Trophoblast cell (in vitro differentiated cells and primary cell): ENCODE data around the gene CMPK2.

ENCODE experiments used
- DNase-seq, 2 donors: peaks; one replicate each; pipeline ENCODE4 v3.0.0-alpha.2; 2016
- H2AFZ ChIP-seq: 2 replicates; pipeline ENCODE4 v1.6.1; 2013; ENCODE audit warnings: low read length, moderate library complexity, mild to moderate bottlenecking; ENCODE audit not compliant: insufficient read depth, poor library complexity
- H2AK5ac ChIP-seq: 2 replicates; pipeline ENCODE4 v1.6.1; 2013; ENCODE audit warnings: mild to moderate bottlenecking, low read length
- H2BK120ac ChIP-seq: 2 replicates; pipeline ENCODE4 v1.6.1; 2013; ENCODE audit warnings: low read length, mild to moderate bottlenecking, moderate library complexity; ENCODE audit not compliant: insufficient read depth, poor library complexity
- H2BK12ac ChIP-seq: 2 replicates; pipeline ENCODE4 v1.6.1; 2013; ENCODE audit warnings: mild to moderate bottlenecking, low read length, moderate library complexity
- H2BK5ac ChIP-seq: 2 replicates; pipeline ENCODE4 v1.6.1; 2013; ENCODE audit warnings: low read length, low read depth, moderate library complexity, mild to moderate bottlenecking; ENCODE audit not compliant: poor library complexity
- H3K14ac ChIP-seq: 2 replicates; pipeline ENCODE4 v1.6.1; 2013; ENCODE audit warnings: mild to moderate bottlenecking, low read length
- H3K18ac ChIP-seq: 2 replicates; pipeline ENCODE4 v1.6.1; 2013; ENCODE audit warnings: mild to moderate bottlenecking, low read length
- H3K23ac ChIP-seq: 2 replicates; pipeline ENCODE4 v1.6.1; 2013; ENCODE audit warnings: low read length
- H3K27ac ChIP-seq: 2 replicates; pipeline ENCODE4 v1.5.1; 2013; ENCODE audit warnings: low read depth, mild to moderate bottlenecking, inconsistent platforms, low read length, moderate library complexity
- H3K27me3 ChIP-seq: 2 replicates; pipeline ENCODE4 v1.6.1; 2013; ENCODE audit warnings: inconsistent platforms, mild to moderate bottlenecking, low read length, moderate library complexity; ENCODE audit not compliant: insufficient read depth
- H3K36me3 ChIP-seq, 2 experiments: 1 replicate in 1 of 2; 2 replicates in 1 of 2; pipeline ENCODE4 v1.6.1; 2013; ENCODE audit warnings: low read length in 2 of 2, mild to moderate bottlenecking in 2 of 2, moderate library complexity in 1 of 2; ENCODE audit not compliant: insufficient read depth in 2 of 2, control insufficient read depth in 1 of 2
- H3K4ac ChIP-seq: 2 replicates; pipeline ENCODE4 v1.6.1; 2013; ENCODE audit warnings: low read depth, mild to moderate bottlenecking, low read length, moderate library complexity
- H3K4me1 ChIP-seq, 2 experiments: 1 replicate in 1 of 2; 2 replicates in 1 of 2; pipeline ENCODE4 v1.6.1; 2013; ENCODE audit warnings: low read length in 2 of 2, mild to moderate bottlenecking in 2 of 2, moderate library complexity in 1 of 2; ENCODE audit not compliant: insufficient read depth in 2 of 2, control insufficient read depth in 1 of 2
- H3K4me2 ChIP-seq: 2 replicates; pipeline ENCODE4 v1.6.1; 2013; ENCODE audit warnings: inconsistent platforms, mild to moderate bottlenecking, low read length, moderate library complexity
- H3K4me3 ChIP-seq: 2 replicates; pipeline ENCODE4 v1.5.1; 2013; ENCODE audit warnings: mild to moderate bottlenecking, low read depth, low read length, inconsistent platforms
- H3K79me1 ChIP-seq: one replicate; pipeline ENCODE4 v1.6.1; 2013; ENCODE audit warnings: low read length
- H3K79me2 ChIP-seq: 2 replicates; pipeline ENCODE4 v1.6.1; 2013; ENCODE audit warnings: low read length, mild to moderate bottlenecking; ENCODE audit not compliant: control insufficient read depth, insufficient read depth, poor library complexity
- H3K9ac ChIP-seq: 2 replicates; pipeline ENCODE4 v1.6.1; 2013; ENCODE audit warnings: mild to moderate bottlenecking, low read length
- H3K9me3 ChIP-seq: 2 replicates; pipeline ENCODE4 v1.6.1; 2013; ENCODE audit warnings: low read depth, mild to moderate bottlenecking, control low read depth, inconsistent platforms, low read length; ENCODE audit not compliant: insufficient read depth
- H4K12ac ChIP-seq: 2 replicates; pipeline ENCODE4 v1.6.1; 2013; ENCODE audit warnings: low read depth, mild to moderate bottlenecking, low read length, moderate library complexity
- H4K8ac ChIP-seq: 2 replicates; pipeline ENCODE4 v1.6.1; 2013; ENCODE audit warnings: low read depth, mild to moderate bottlenecking, low read length, moderate library complexity
- H4K91ac ChIP-seq: one replicate; pipeline ENCODE4 v1.6.1; 2013; ENCODE audit warnings: low read depth, mild to moderate bottlenecking, low read length, moderate library complexity
- WGBS: extraction: QIAGEN DNeasy Blood & Tissue Kit; methylation state at CpG from one replicate; pipeline ENCODE4 v1.1.7; 2013; ENCODE audit warnings: missing lambda C conversion rate; ENCODE audit not compliant: insufficient read length, insufficient coverage; ENCODE audit errors: extremely low coverage; 5-methylcytosine and 5-hydroxymethylcytosine counted together

The CMPK2 gene

GRCh38 chr2:6874032-6874431 is 8.3 kb upstream of the CMPK2 start:
- Histone ChIP-seq H3K79me2 (no peaks in the 10 kb centered on the region), H3K27ac (no peak overlapping the region), H3K4me1 (no peaks in the 10 kb centered on the region), H2AK5ac (no peak overlapping the region), H3K14ac (no peak overlapping the region), H4K12ac (no peak overlapping the region), H2BK120ac (no peak overlapping the region), H3K9me3 (peaks cover 7% of the 10 kb centered on the region), H2AFZ (no peak overlapping the region), H2BK12ac (no peak overlapping the region), H3K4me2 (no peak overlapping the region), H4K91ac (no peak overlapping the region), H3K79me1 (no peaks in the 10 kb centered on the region), H3K23ac (no peak overlapping the region), H3K4ac (no peak overlapping the region), H3K27me3 (no peaks in the 10 kb centered on the region), H4K8ac (no peak overlapping the region), H3K18ac (no peak overlapping the region), H2BK5ac (no peak overlapping the region), H3K36me3 (no peaks in the 10 kb centered on the region), H3K4me3 (no peak overlapping the region), H3K9ac (no peak overlapping the region)
- no CpG with 5 or more reads among the region's 3 CpGs for WGBS
- no peak for DNase-seq

GRCh38 chr2:6872394-6872793 is 6.7 kb upstream of the CMPK2 start:
- Histone ChIP-seq H3K4ac (no peak overlapping the region), H4K12ac (no peak overlapping the region), H2AK5ac (no peak overlapping the region), H2BK12ac (no peak overlapping the region), H3K27ac (no peak overlapping the region), H2BK5ac (no peak overlapping the region), H3K27me3 (no peaks in the 10 kb centered on the region), H3K4me2 (no peak overlapping the region), H3K79me2 (no peaks in the 10 kb centered on the region), H3K79me1 (no peaks in the 10 kb centered on the region), H4K91ac (no peak overlapping the region), H3K14ac (no peak overlapping the region), H2BK120ac (no peak overlapping the region), H2AFZ (no peak overlapping the region), H4K8ac (no peak overlapping the region), H3K4me3 (no peak overlapping the region), H3K18ac (no peak overlapping the region), H3K9ac (no peak overlapping the region), H3K23ac (no peak overlapping the region), H3K9me3 (peaks cover 2% of the 10 kb centered on the region), H3K36me3 (no peaks in the 10 kb centered on the region), H3K4me1 (no peaks in the 10 kb centered on the region)
- WGBS: no CpG with 5 or more reads among the region's 2 CpGs
- DNase-seq: no peak

- no peak overlapping the region for H3K23ac ChIP-seq
- DNase-seq: no peak
- H2AK5ac ChIP-seq: no peak overlapping the region
- no peak overlapping the region for H2BK5ac ChIP-seq
- H3K4me2 ChIP-seq: no peak overlapping the region
- H3K79me1 ChIP-seq: peaks cover 2% of the 10 kb centered on the region
- no CpG with 5 or more reads among the region's 7 CpGs for WGBS
- no peak overlapping the region for H2BK120ac ChIP-seq
- no peak overlapping the region for H4K12ac ChIP-seq
- no peaks in the 10 kb centered on the region for H3K36me3 ChIP-seq
- peaks cover 4% of the 10 kb centered on the region for H3K9me3 ChIP-seq
- no peak overlapping the region for H2AFZ ChIP-seq
- peaks cover 10% of the 10 kb centered on the region for H3K27me3 ChIP-seq
- no peak overlapping the region for H3K9ac ChIP-seq
- peaks cover 0 to 4% of the 10 kb centered on the region in 2 experiments for H3K4me1 ChIP-seq
- no peaks in the 10 kb centered on the region for H3K79me2 ChIP-seq
- no peak overlapping the region for H3K14ac ChIP-seq
- no peak overlapping the region for H2BK12ac ChIP-seq
- no peak overlapping the region for H4K8ac ChIP-seq
- H3K27ac ChIP-seq: no peak overlapping the region
- no peak overlapping the region for H3K4me3 ChIP-seq
- H3K4ac ChIP-seq: no peak overlapping the region
- no peak overlapping the region for H3K18ac ChIP-seq
- no peak overlapping the region for H4K91ac ChIP-seq
Measured at GRCh38 chr2:6866982-6867381, 1.3 kb upstream of the CMPK2 start.

- Histone ChIP-seq H3K23ac (no peak overlapping the region), H3K27me3 (peaks cover 10% of the 10 kb centered on the region), H3K9ac (no peak overlapping the region), H3K18ac (no peak overlapping the region), H2BK12ac (no peak overlapping the region), H2AK5ac (no peak overlapping the region), H3K4ac (no peak overlapping the region), H3K79me1 (peaks cover 2% of the 10 kb centered on the region), H3K79me2 (no peaks in the 10 kb centered on the region), H3K14ac (no peak overlapping the region), H2AFZ (peak overlapping the region; percentile 21), H3K4me2 (peak overlapping the region; percentile 96), H3K27ac (no peak overlapping the region), H3K36me3 (no peaks in the 10 kb centered on the region), H3K4me3 (peak overlapping the region; percentile 71), H2BK120ac (no peak overlapping the region), H3K9me3 (peaks cover 4% of the 10 kb centered on the region), H3K4me1 (peaks cover 0 to 4% of the 10 kb centered on the region in 2 experiments), H4K12ac (no peak overlapping the region), H4K8ac (peak overlapping the region; percentile 16), H4K91ac (peak overlapping the region; percentile 16), H2BK5ac (no peak overlapping the region)
- no CpG with 5 or more reads among the region's 9 CpGs for WGBS
- DNase-seq: peak in 1 of 2 donors; percentile 53
Measured at GRCh38 chr2:6866275-6866671, 566 bp upstream of the CMPK2 start.
